HG03520 (cell line): ENCODE data around the gene SPEM3.

Experiments
- ATAC-seq: cut with Tn5 transposase; IDR thresholded peaks from one replicate; pipeline ENCODE4 v1.9.1; 2021; ENCODE audit warnings: mild to moderate bottlenecking, moderate library complexity; ENCODE audit not compliant: unreplicated experiment

The SPEM3 gene

DNA sequence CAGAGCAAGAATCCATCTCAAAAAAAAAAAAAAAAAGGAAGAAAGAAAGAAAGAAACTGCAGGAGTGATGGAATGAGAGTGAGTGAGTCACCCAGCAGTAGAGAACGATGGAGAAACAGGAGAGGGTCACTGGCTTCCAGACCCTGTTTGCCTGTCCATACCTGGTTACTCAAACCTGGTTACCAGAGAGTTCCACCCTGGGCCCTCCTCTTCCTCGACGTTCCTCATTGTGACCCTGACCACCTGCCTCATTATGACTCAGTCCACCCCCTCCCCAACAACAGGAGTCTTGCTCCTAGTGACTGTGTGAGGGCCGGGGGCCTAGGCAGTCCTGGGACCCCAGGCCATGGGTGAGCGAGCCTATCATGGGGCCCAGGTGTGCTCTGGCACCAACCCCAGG, at the start of gene SPEM3:
Gene SPEM3, plus strand, starts transcription at position 301 of the 400 bp plus-strand sequence. Its CDS starts 46 bp downstream, at position 347.
- no peak for ATAC-seq

DNA sequence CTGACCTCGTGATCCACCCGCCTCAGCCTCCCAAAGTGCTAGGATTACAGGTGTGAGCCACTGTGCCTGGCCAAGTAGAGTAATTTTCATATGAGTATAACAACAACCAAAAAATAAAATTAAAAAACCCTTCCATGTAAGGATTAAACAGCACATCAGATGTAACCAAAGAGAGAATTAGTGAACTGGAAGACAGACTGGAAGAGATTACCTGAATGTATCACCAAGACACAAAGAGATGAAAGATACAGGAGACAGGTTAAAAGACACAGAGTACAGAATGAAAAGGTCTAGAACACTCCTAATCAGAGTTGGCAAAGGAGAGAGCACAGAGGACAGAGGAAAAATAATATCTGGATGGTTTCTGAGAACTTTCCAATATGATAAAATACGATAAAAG, 49.5 kb upstream of the SPEM3 start:
- ATAC-seq, result no peak

DNA sequence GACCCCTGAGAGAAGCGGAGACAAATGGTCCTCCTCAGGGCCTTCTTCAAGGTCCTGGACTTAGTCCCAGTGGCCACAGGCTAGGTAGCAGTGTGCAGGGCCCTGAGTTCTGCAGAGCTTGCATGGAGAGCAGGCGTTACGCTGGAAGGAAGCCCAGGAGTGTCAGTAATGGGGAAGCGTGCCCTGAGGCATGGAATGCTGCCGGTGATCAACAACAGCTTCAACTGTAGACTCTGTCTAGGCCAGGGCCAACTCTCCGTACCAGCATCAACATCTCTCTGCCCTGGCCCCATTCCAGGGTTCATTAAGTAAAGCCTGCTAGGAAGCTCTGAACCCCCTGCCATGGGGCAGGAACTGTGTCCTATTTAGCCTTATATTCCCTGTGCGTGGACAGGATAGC, 48.3 kb upstream of the SPEM3 start:
- ATAC-seq, result no peak

GRCh38 chr17:7380855-7381683, 47.6 kb upstream of the SPEM3 start, which contains the start of gene TNK1:
TNK1 (plus strand) TSS chr17:7381089; CDS start chr17:7382927, 1,838 bp downstream.
- ATAC-seq, result no peak

DNA sequence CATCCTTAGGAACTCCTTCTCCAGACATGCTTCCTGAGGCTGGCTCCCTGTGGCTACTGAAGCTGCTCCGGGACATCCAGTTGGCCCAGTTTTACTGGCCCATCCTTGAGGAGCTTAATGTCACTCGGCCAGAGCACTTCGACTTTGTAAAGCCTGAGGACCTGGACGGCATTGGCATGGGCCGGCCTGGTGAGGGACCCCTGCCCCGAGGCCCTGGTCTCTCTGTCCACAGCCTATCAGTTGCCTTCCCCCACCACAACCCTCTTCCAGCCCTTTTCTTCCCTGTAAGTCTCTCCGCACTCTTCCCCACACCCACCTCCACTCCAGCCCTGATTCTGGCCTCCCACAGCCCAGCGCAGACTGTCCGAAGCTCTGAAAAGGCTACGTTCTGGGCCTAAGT, 45.8 kb upstream of the SPEM3 start:
- no peak for ATAC-seq

DNA sequence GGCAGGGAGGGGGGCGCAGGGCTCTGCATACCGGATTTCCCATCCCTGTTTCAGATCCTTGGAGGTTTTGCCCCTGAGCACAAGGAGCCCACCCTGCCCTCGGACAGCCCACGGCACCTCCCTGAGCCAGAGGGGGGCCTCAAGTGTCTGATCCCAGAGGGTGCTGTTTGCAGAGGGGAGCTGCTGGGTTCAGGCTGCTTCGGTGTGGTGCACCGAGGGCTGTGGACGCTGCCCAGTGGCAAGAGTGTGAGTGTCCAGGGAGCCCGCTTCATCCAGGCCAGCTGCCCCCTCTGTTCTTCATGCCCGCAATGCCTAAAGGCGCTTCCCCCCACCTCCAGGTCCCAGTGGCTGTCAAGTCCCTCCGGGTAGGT, 45.3 kb upstream of the SPEM3 start:
- no peak for ATAC-seq

- ATAC-seq, result no peak
These were observed 44.7 kb upstream of the SPEM3 start for GRCh38 chr17:7383742-7384488.

- ATAC-seq, result no peak
These were observed 44.1 kb upstream of the SPEM3 start for GRCh38 chr17:7384489-7385081.

DNA sequence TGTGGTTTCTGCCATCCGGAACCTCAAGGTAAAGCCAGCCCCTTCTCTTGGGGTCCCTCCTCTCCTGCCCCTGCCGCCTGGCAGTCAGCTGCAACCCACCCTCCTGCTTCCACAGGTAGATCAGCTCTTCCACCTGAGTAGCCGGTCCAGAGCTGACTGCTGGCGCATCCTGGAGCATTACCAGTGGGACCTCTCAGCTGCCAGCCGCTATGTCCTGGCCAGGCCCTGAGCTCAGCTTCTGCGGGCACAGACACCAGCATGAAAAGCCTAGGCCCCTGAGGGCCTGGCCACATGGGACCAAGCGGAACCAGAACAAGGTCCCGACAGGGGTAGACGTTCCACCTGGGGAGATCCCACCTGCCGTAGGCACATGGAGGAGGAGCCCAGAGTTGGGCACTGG, 39.8 kb upstream of the SPEM3 start:
- ATAC-seq, result no peak

GRCh38 chr17:7389924-7390910, 38.4 kb upstream of the SPEM3 start:
- no peak for ATAC-seq

DNA sequence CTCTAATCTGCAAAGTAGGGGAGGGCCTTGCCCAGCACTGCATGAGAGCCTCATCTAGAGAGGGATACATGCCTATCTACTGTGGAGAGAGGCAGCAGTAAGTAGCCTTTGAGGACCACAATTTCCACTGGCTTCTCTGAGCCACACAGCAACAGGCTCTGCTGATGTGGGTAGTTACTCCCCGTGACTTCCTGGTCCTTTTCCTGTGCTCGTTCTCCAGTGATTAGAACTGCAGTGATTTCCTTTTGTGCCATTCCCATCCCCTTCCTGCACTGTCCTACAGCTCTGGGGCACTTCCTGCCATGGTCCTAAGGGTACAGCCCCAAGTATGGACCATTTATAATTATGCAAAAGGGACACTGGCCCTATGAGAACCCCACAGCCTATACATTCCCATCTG, 37.4 kb upstream of the SPEM3 start:
- ATAC-seq, result no peak

GRCh38 chr17:7392696-7393612, 35.7 kb upstream of the SPEM3 start:
- ATAC-seq, result no peak

DNA sequence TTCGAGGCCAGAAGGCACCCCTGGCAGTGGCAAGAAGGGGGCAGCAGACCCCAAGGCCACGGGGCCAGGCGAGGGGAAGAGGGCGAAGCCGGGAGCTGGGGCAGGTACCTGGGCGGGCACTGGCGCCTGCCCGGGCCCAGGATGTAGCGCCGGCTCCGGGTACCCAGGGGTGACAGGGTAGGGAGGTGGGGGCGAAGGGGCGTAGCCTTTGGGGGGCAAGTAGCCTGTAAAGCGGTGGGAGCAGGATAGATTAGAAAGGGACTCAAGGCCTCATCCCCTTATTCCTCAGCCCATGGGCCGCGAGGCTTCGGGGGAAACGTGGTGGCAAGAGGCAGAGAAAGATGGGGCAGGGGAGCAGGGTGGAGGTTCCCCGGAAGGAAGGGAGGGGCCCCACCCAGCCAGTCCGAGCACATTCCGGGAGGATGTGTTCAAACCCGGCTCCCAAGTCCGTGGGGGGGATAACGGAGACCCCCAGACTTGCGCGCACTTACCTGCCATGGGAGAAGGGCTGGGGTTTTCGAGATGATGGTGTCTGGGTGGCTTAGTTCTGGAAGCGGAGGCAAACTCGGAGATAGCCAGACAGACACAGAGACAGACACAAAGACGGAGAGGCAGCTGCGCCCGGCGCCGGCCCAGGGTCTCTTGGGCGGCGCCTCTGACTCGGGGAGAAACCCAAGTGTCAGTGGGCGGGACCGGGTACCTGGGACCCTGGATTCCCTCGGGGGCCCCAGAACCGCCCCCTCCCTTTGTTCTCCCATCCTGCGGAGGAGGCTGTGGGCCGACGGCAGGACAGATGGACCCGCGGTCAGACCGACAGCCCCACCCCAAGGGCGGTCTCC, 34.8 kb upstream of the SPEM3 start:
- peak; percentile 38 for ATAC-seq

- peak; percentile 66 for ATAC-seq
These were observed 34.0 kb upstream of the SPEM3 start, which contains the start of gene PLSCR3 for GRCh38 chr17:7394452-7395191. PLSCR3 (minus strand) TSS chr17:7394525; CDS start chr17:7394110, 415 bp downstream.

GRCh38 chr17:7396147-7396546, 32.5 kb upstream of the SPEM3 start:
- ATAC-seq, result no peak

DNA sequence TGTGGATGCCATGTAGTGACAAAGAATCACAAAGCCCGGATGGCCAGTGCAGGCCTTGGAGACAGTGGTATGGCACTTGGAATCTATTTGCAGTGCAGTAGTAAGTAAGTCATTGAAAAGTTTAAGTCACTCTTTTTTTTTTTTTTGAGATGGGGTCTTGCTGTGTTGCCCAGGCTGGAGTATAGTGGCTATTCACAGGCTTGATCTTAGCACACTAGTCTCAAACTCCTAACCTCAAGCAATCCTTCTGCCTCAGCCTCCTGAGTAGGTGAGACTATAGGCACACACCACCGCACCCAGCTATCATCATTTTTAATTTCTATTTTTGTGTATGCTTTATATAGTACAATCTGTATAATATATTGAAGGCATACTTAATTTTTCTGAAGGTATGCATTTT, 30.0 kb upstream of the SPEM3 start:
- ATAC-seq, result no peak

- ATAC-seq, result no peak
These were observed 25.5 kb upstream of the SPEM3 start for GRCh38 chr17:7403043-7403726.

DNA sequence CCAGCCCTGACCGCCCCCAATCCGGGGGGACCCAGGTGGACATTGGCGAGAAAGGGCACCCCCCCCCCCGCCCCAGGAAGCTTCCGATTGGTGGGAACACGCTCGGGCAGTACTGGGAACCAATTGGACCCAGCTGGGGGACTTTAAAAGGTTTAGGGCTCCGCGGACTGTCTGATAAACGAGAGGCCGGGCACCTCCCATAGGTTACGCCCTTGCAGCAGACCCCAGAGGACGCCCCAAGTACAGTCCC, 25.0 kb upstream of the SPEM3 start:
- no peak for ATAC-seq
